ENCODE results near the gene PSMB5. TPM values are rescaled to one million over a fixed set of nuclear protein-coding genes. Genes with fewer than 3 reads are reported as not detected.
A peak's percentile ranks its signal among the peaks of the same experiment; 100 is the strongest.

PSMB5 gene
- total and polyA plus RNA-seq, 12 donors = 55.4 to 377 (median 139) TPM

DNA sequence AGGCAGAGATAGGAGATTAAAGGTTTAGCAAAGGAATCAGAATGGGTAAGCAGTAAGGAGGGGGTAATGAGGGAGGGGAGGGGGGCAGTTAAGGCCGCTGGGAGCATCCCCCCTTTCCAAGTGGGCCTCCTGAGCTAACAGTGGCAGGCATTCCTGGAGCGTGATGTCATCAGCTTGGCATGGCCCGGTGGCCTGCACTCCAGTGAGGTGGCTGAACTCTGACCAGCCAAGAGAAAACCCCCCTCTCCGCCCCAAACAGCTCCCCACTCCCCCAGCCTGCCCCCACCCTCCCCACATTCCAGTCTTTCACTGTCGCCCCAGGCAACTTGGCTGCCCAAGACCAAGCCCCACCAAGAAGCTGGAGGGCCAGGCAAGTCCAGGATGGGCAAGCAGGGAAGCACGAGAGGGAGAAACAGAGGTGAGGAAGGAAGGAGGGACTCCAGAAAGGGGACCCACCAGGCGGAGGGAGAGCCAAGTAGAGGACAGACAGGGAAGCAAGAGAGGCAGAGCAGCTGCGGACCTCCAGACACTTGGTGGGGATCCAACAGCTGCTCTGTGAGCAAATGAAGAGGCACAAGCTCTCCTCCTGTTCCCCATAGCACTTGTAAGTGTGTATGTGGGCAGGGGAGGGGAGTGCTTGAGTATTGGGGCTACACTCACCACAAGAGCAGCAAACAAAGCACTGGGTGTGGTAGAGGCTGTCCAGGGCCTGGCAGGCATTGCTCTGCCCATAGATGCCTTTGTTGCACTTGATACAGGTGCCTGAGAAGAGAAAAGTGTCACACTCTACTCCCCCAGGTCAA, 56.8 kb downstream of the PSMB5 start:
- 36 to 53% (median 43%) methylated on average over 7 to 8 of the region's 8 CpGs for WGBS, 4 donors

DNA sequence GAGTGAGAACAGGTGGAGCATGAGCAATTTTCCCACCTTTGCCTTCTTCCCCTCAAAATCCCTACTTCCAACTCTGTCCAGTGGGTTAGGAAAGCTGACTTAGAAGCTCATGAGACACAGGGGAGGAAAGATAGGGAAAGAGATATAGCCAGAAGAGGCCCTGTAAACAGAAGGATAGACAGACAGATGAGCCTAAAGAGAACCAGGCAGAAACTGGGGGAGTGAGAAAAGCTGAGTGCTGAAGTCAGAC, 57.3 kb downstream of the PSMB5 start:
- Histone ChIP-seq H3K36me3 (replicated peaks in 1 of 2) (no peaks in the 10 kb centered on the region), H3K4me1 (replicated peaks in 1 of 2) (peaks cover 13 to 14% of the 10 kb centered on the region in 2 donors), H3K4me3 (no peak overlapping the region), H3K27ac (peak overlapping the region in 1 of 5 donors; percentile 85), H3K27me3 (no peaks in the 10 kb centered on the region), H3K9me3 (replicated peaks in 1 of 3) (no peaks in the 10 kb centered on the region)
- no peak for TF ChIP-seq CTCF (IDR thresholded peaks at IDR 0.05)
- no peak for TF ChIP-seq POLR2A (IDR thresholded peaks at IDR 0.05)
- intact Hi-C loops (cut with DNase I) = no loop called here
- DNase-seq = no peak

More for the DNA sequence above, 56.8 kb downstream of the PSMB5 start:
- no peaks in the 10 kb centered on the region for H3K27me3 ChIP-seq
- H3K27ac ChIP-seq = peak overlapping the region in 3 of 5 donors; percentile 33 to 85 (median 37)
- TF ChIP-seq POLR2A (IDR thresholded peaks at IDR 0.05) (no peak), CTCF (IDR thresholded peaks at IDR 0.05) (no peak)
- H3K9me3 ChIP-seq (replicated peaks in 1 of 3) = no peaks in the 10 kb centered on the region
- H3K36me3 ChIP-seq (replicated peaks in 1 of 2) = no peaks in the 10 kb centered on the region
- H3K4me1 ChIP-seq (replicated peaks in 1 of 2) = peaks cover 13 to 16% of the 10 kb centered on the region in 2 donors
- H3K4me3 ChIP-seq = no peak overlapping the region
- DNase-seq = peak in 6 of 7 donors; percentile 34 to 80 (median 75)
- intact Hi-C loops (cut with DNase I) = no loop called here

- TF ChIP-seq POLR2A (IDR thresholded peaks at IDR 0.05) (no peak), CTCF (IDR thresholded peaks at IDR 0.05) (no peak)
- H3K9me3 ChIP-seq (replicated peaks in 1 of 3) = no peaks in the 10 kb centered on the region
- peak overlapping the region in 1 of 5 donors; percentile 85 for H3K27ac ChIP-seq
- intact Hi-C loops (cut with DNase I) = no loop called here
- no peaks in the 10 kb centered on the region for H3K36me3 ChIP-seq (replicated peaks in 1 of 2)
- WGBS, 4 donors = 60 to 63% (median 61%) methylated on average over 6 of the region's 6 CpGs
- no peak overlapping the region for H3K4me3 ChIP-seq
- peaks cover 9 to 10% of the 10 kb centered on the region in 2 donors for H3K4me1 ChIP-seq (replicated peaks in 1 of 2)
- H3K27me3 ChIP-seq = no peaks in the 10 kb centered on the region
- peak in 1 of 7 donors; percentile 46 for DNase-seq
Measured at GRCh38 chr14:22976620-22977433, 57.9 kb downstream of the PSMB5 start.

Other genes with a start within 250 kb of the PSMB5 start
- gene SLC7A7, start 219.5 kb downstream of the PSMB5 start, total RNA-seq = 10 to 100 TPM in 8 of 9 donors, 1 to 10 TPM in 1; 7.3 to 30.5 (median 18.6) TPM
- 10 to 100 TPM in 1 of 3 donors, 1 to 10 TPM in 2; 4.0 to 10.1 (median 6.5) TPM for gene SLC7A7, start 219.5 kb downstream of the PSMB5 start, polyA plus RNA-seq
- 100 to 1,000 TPM in 5 of 9 donors, 10 to 100 TPM in 4; 58.3 to 390 (median 111) TPM for gene MRPL52, start 205.0 kb downstream of the PSMB5 start, total RNA-seq
- gene MRPL52, start 205.0 kb downstream of the PSMB5 start, polyA plus RNA-seq = 100 to 1,000 TPM in 2 of 3 donors, 10 to 100 TPM in 1; 66.0 to 337 (median 256) TPM
- 100 to 1,000 TPM in 4 of 9 donors, 10 to 100 TPM in 5; 19.3 to 161 (median 91.8) TPM for gene MMP14, start 198.3 kb downstream of the PSMB5 start, total RNA-seq
- 10 to 100 TPM; 15.5 to 65.2 (median 17.0) TPM for gene MMP14, start 198.3 kb downstream of the PSMB5 start, polyA plus RNA-seq
- gene LRP10, start 163.2 kb downstream of the PSMB5 start, total RNA-seq = 100 to 1,000 TPM in 4 of 9 donors, 10 to 100 TPM in 5; 14.8 to 207 (median 92.0) TPM
- 10 to 100 TPM; 13.1 to 26.8 (median 14.8) TPM for gene LRP10, start 163.2 kb downstream of the PSMB5 start, polyA plus RNA-seq
- under 1 TPM in 5 of 9 donors, not detected in 4; 0.15 to 0.28 (median 0.25) TPM for gene REM2, start 151.7 kb downstream of the PSMB5 start, total RNA-seq
- gene REM2, start 151.7 kb downstream of the PSMB5 start, polyA plus RNA-seq = 1 to 10 TPM in 1 of 3 donors, under 1 TPM in 2; 0.09 to 1.2 (median 0.64) TPM
- 1,000 to 10,000 TPM in 2 of 9 donors, 100 to 1,000 TPM in 1, 10 to 100 TPM in 6; 70.4 to 1,877 (median 86.2) TPM for gene RBM23, start 115.8 kb downstream of the PSMB5 start, total RNA-seq
- 10 to 100 TPM; 39.5 to 82.8 (median 43.8) TPM for gene RBM23, start 115.8 kb downstream of the PSMB5 start, polyA plus RNA-seq
- gene PRMT5, start 105.5 kb downstream of the PSMB5 start, total RNA-seq = 100 to 1,000 TPM in 2 of 9 donors, 10 to 100 TPM in 7; 28.6 to 125 (median 68.0) TPM
- 100 to 1,000 TPM in 1 of 3 donors, 10 to 100 TPM in 2; 20.9 to 134 (median 21.6) TPM for gene PRMT5, start 105.5 kb downstream of the PSMB5 start, polyA plus RNA-seq
- gene HAUS4, start 77.8 kb downstream of the PSMB5 start, total RNA-seq = 10 to 100 TPM; 16.8 to 72.2 (median 35.4) TPM
- 10 to 100 TPM; 11.2 to 20.4 (median 20.0) TPM for gene HAUS4, start 77.8 kb downstream of the PSMB5 start, polyA plus RNA-seq
- 10 to 100 TPM in 3 of 9 donors, 1 to 10 TPM in 6; 2.0 to 12.6 (median 6.2) TPM for gene AJUBA, start 52.3 kb downstream of the PSMB5 start, total RNA-seq
- 1 to 10 TPM; 1.4 to 3.6 (median 2.3) TPM for gene AJUBA, start 52.3 kb downstream of the PSMB5 start, polyA plus RNA-seq
- 10 to 100 TPM in 2 of 9 donors, 1 to 10 TPM in 7; 4.0 to 12.4 (median 8.0) TPM for gene C14orf93, start 24.8 kb downstream of the PSMB5 start, total RNA-seq
- 10 to 100 TPM in 1 of 3 donors, 1 to 10 TPM in 2; 2.9 to 12.5 (median 7.5) TPM for gene C14orf93, start 24.8 kb downstream of the PSMB5 start, polyA plus RNA-seq
- under 1 TPM in 1 of 9 donors, not detected in 8; 0.17 TPM for gene PSMB11, start 7.3 kb upstream of the PSMB5 start, total RNA-seq
- gene PSMB11, start 7.3 kb upstream of the PSMB5 start, polyA plus RNA-seq = not detected
- gene CDH24, start 22.6 kb upstream of the PSMB5 start, total RNA-seq = 1 to 10 TPM; 1.9 to 5.7 (median 3.4) TPM
- gene CDH24, start 22.6 kb upstream of the PSMB5 start, polyA plus RNA-seq = 10 to 100 TPM in 2 of 3 donors, 1 to 10 TPM in 1; 1.5 to 29.3 (median 15.3) TPM
- 100 to 1,000 TPM in 5 of 9 donors, 10 to 100 TPM in 4; 73.1 to 203 (median 129) TPM for gene ACIN1, start 60.2 kb upstream of the PSMB5 start, total RNA-seq
- gene ACIN1, start 60.2 kb upstream of the PSMB5 start, polyA plus RNA-seq = 100 to 1,000 TPM; 116 to 431 (median 258) TPM
- 100 to 1,000 TPM in 1 of 9 donors, 10 to 100 TPM in 8; 23.9 to 206 (median 55.4) TPM for gene C14orf119, start 60.6 kb upstream of the PSMB5 start, total RNA-seq
- gene C14orf119, start 60.6 kb upstream of the PSMB5 start, polyA plus RNA-seq = 10 to 100 TPM; 28.0 to 52.9 (median 35.1) TPM
- gene CIROP, start 70.1 kb upstream of the PSMB5 start, total RNA-seq = not detected
- not detected for gene CIROP, start 70.1 kb upstream of the PSMB5 start, polyA plus RNA-seq
- under 1 TPM in 1 of 9 donors, not detected in 8; 0.15 TPM for gene CEBPE, start 84.4 kb upstream of the PSMB5 start, total RNA-seq
- under 1 TPM in 2 of 3 donors, not detected in 1; 0.03 to 0.40 TPM for gene CEBPE, start 84.4 kb upstream of the PSMB5 start, polyA plus RNA-seq
- gene SLC7A8, start 148.8 kb upstream of the PSMB5 start, total RNA-seq = 10 to 100 TPM in 8 of 9 donors, 1 to 10 TPM in 1; 6.8 to 50.9 (median 33.2) TPM
- 10 to 100 TPM; 18.2 to 24.5 (median 21.0) TPM for gene SLC7A8, start 148.8 kb upstream of the PSMB5 start, polyA plus RNA-seq
- not detected for gene RNF212B, start 203.0 kb upstream of the PSMB5 start, total RNA-seq
- not detected for gene RNF212B, start 203.0 kb upstream of the PSMB5 start, polyA plus RNA-seq

All from adrenal gland (tissue), 12 donors.